Epithelial cell of esophagus (primary cell): ENCODE results near the gene COPE.

Source experiments
- DNase-seq: peaks from one replicate; pipeline ENCODE4 v3.0.0; 2010; ENCODE audit warnings: low read depth
- H3K4me3 ChIP-seq: 2 replicates; pipeline ENCODE4 v1.5.1; 2011; ENCODE audit warnings: mild to moderate bottlenecking, low read length, control low read depth
- CTCF ChIP-seq: IDR thresholded peaks from 2 replicates; pipeline ENCODE4 v1.5.1; 2011; ENCODE audit warnings: low read depth, mild to moderate bottlenecking, low read length, control low read depth, inconsistent platforms; ENCODE audit not compliant: insufficient read depth; ENCODE audit errors: missing control alignments

Gene COPE

GRCh38 chr19:18878058-18878797 lies 41.0 kb downstream of the COPE start:
- no peak for DNase-seq
- no peak for TF ChIP-seq CTCF
- H3K4me3 ChIP-seq, result no peak overlapping the region

- TF ChIP-seq CTCF, result no peak
- no peak overlapping the region for H3K4me3 ChIP-seq
- no peak for DNase-seq
Observed at GRCh38 chr19:18876865-18877264, 42.3 kb downstream of the COPE start.

GRCh38 chr19:18875726-18876125 lies 43.5 kb downstream of the COPE start:
- DNase-seq, result no peak
- H3K4me3 ChIP-seq, result no peak overlapping the region
- TF ChIP-seq CTCF, result no peak

GRCh38 chr19:18871543-18871942 lies 47.6 kb downstream of the COPE start:
- H3K4me3 ChIP-seq, result no peak overlapping the region
- no peak for TF ChIP-seq CTCF
- no peak for DNase-seq

GRCh38 chr19:18870531-18871172 lies 48.5 kb downstream of the COPE start:
- no peak overlapping the region for H3K4me3 ChIP-seq
- no peak for TF ChIP-seq CTCF
- no peak for DNase-seq

GRCh38 chr19:18869781-18870530 lies 49.2 kb downstream of the COPE start:
- no peak for TF ChIP-seq CTCF
- H3K4me3 ChIP-seq, result no peak overlapping the region
- no peak for DNase-seq
